ENCODE results near the gene SEPTIN1.

Gene SEPTIN1

DNA sequence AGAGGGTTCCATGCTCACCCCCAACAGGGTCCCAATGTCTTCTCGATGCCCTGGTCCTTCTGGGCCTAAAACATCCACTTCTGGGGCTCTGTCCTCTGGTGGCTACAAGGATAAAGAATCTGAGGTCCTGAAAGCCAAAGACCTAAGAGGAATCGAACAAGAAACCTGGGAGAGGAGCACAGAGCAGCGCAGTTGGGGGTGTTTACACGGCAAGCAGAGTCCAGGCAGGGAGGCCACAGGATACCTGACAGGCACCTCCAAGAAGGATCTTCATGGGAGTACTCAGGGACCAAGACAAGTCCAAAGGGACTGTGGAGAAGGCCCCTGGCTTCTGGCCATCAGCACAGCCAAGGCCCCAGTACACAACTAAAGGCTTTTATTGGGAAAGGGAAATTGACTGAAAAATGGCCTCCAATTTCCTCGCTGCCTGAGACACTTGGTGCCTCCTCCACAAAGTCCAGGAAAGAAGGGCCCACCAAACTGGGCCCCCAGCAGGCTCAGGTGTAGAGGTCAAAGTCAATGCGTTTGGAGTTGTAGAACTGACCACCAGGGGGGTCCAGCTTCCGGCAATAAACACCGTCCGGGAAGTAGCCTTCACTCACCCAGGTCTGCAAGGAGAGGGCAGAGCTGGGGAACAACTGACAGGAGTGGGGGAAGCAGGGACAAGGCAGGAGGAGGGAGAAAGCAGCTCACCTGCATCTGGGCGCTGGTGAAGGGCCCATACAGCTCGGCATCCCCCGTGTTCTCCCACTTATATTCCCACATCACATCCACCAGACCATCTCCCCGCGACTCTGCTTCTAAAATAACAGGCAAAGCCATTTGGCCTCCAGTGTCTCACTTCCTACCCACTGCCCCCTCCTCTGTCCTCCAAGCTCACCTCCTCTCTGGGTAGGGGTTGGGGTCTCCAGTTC is 29.6 kb downstream of the SEPTIN1 start:
- H4K20me1 ChIP-seq (ENCODE audit: insufficient read depth): no peaks in the 10 kb centered on the region
- no peak overlapping the region for H3K9ac ChIP-seq
- H2AFZ ChIP-seq (ENCODE audit: low read depth): no peak overlapping the region
- no peak for TF ChIP-seq CTCF (conservative IDR thresholded peaks at IDR 0.05; ENCODE audit: low read depth, low read length)
- no peak overlapping the region for H3K4me2 ChIP-seq
- no peaks in the 10 kb centered on the region for H3K27me3 ChIP-seq (ENCODE audit: insufficient read depth, low read depth)
- peaks cover 56% of the 10 kb centered on the region for H3K4me1 ChIP-seq (ENCODE audit: low read depth, poor library complexity, severe bottlenecking)
- H3K36me3 ChIP-seq (ENCODE audit: insufficient read depth): no peaks in the 10 kb centered on the region
- H3K27ac ChIP-seq: no peak overlapping the region
- H3K79me2 ChIP-seq (ENCODE audit: insufficient read depth, low read depth): peaks cover 18% of the 10 kb centered on the region
- H3K4me3 ChIP-seq (IDR thresholded peaks at IDR 0.05; ENCODE audit: insufficient read depth, low read depth, low read length): no peak overlapping the region

DNA sequence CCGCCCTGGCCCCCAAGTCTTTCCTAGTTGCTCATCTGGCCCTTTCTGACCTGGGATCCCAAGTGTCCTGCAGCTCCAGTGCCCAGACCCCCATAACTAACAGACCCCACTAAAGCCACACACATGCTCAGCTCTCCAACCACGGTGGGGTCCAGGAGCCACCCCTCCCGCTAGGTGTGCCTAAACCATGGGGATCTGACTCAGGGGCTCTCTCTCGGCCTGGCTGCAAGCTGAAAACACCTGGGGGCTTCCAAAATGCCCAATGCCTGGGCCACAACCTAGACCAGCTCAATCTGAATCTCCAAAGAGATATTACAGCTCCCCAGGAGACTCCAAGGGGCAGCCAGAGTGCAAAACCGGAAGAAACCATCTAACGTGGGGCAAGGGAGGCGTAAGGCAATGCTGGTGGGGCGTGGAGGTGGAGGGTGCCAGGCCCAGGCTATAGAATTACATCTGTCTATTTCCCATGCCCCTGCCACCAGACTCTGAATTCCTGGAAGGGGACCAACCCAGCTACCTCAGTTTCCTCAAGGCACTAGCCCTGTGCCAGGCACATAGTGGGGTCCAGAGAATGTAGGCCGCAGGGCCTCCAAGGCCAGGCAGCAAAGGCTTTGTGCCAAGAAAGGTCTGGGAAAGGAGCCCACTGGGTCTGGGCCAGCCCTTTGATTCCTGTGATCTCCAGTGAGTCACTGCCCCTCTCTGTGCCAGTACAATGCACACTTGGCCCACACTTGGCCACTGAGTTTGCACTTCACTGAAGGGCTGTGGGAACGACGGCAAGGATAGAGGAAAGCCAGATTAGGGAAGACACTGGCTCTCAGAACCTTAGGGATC is 30.6 kb downstream of the SEPTIN1 start:
- H3K9ac ChIP-seq: no peak overlapping the region
- no peaks in the 10 kb centered on the region for H4K20me1 ChIP-seq (ENCODE audit: insufficient read depth)
- no peaks in the 10 kb centered on the region for H3K27me3 ChIP-seq (ENCODE audit: insufficient read depth, low read depth)
- H3K4me2 ChIP-seq: peak overlapping the region; percentile 90; the same call in 1 of the 2 replicates
- H3K4me1 ChIP-seq (ENCODE audit: low read depth, poor library complexity, severe bottlenecking): peaks cover 55% of the 10 kb centered on the region
- no peak overlapping the region for H3K4me3 ChIP-seq (IDR thresholded peaks at IDR 0.05; ENCODE audit: insufficient read depth, low read depth, low read length)
- no peak overlapping the region for H2AFZ ChIP-seq (ENCODE audit: low read depth)
- no peaks in the 10 kb centered on the region for H3K36me3 ChIP-seq (ENCODE audit: insufficient read depth)
- no peak overlapping the region for H3K27ac ChIP-seq
- H3K79me2 ChIP-seq (ENCODE audit: insufficient read depth, low read depth): peaks cover 18% of the 10 kb centered on the region
- no peak for TF ChIP-seq CTCF (conservative IDR thresholded peaks at IDR 0.05; ENCODE audit: low read depth, low read length)

- no peak overlapping the region for H3K4me3 ChIP-seq (IDR thresholded peaks at IDR 0.05; ENCODE audit: insufficient read depth, low read depth, low read length)
- no peaks in the 10 kb centered on the region for H3K27me3 ChIP-seq (ENCODE audit: insufficient read depth, low read depth)
- H3K27ac ChIP-seq: peak overlapping the region; percentile 73
- no peak overlapping the region for H2AFZ ChIP-seq (ENCODE audit: low read depth)
- H4K20me1 ChIP-seq (ENCODE audit: insufficient read depth): no peaks in the 10 kb centered on the region
- peak overlapping the region; percentile 90 for H3K4me2 ChIP-seq
- H3K9ac ChIP-seq: no peak overlapping the region
- H3K4me1 ChIP-seq (ENCODE audit: low read depth, poor library complexity, severe bottlenecking): peaks cover 47% of the 10 kb centered on the region
- H3K36me3 ChIP-seq (ENCODE audit: insufficient read depth): no peaks in the 10 kb centered on the region
- peaks cover 18% of the 10 kb centered on the region for H3K79me2 ChIP-seq (ENCODE audit: insufficient read depth, low read depth)
- no peak for TF ChIP-seq CTCF (conservative IDR thresholded peaks at IDR 0.05; ENCODE audit: low read depth, low read length)
Measured at GRCh38 chr16:30351001-30351441, 31.3 kb downstream of the SEPTIN1 start.

GRCh38 chr16:30350134-30350871 is 32.1 kb downstream of the SEPTIN1 start:
- H3K27ac ChIP-seq: peak overlapping the region; percentile 73
- H3K4me3 ChIP-seq (IDR thresholded peaks at IDR 0.05; ENCODE audit: insufficient read depth, low read depth, low read length): no peak overlapping the region

More at GRCh38 chr16:30350134-30350871, 32.1 kb downstream of the SEPTIN1 start:
- Histone ChIP-seq H4K20me1 (ENCODE audit: insufficient read depth) (no peaks in the 10 kb centered on the region), H3K79me2 (ENCODE audit: insufficient read depth, low read depth) (peaks cover 18% of the 10 kb centered on the region), H3K4me1 (ENCODE audit: low read depth, poor library complexity, severe bottlenecking) (peaks cover 43% of the 10 kb centered on the region), H2AFZ (ENCODE audit: low read depth) (no peak overlapping the region), H3K36me3 (ENCODE audit: insufficient read depth) (no peaks in the 10 kb centered on the region), H3K4me2 (peak overlapping the region; percentile 90), H3K9ac (no peak overlapping the region), H3K27me3 (ENCODE audit: insufficient read depth, low read depth) (no peaks in the 10 kb centered on the region)
- TF ChIP-seq CTCF (conservative IDR thresholded peaks at IDR 0.05; ENCODE audit: low read depth, low read length): no peak
